Adrenal gland (tissue), 5 donors: ENCODE measurements around the gene BZW1.

Experiments
- CTCF ChIP-seq, 6 experiments: fragments of 450-650 bp in 4 of 6; fragments of 200-600 bp in 2 of 6; sonication (generic) in 1 of 6; IDR thresholded peaks; 1 replicate in 5 of 6; 2 replicates in 1 of 6; pipeline versions ENCODE4 v1.5.1 to v1.8.0; 2016 to 2021; ENCODE audit warnings: antibody characterized with exemption in 6 of 6, mild to moderate bottlenecking in 2 of 6, moderate library complexity in 1 of 6
- POLR2A ChIP-seq, 2 donors: fragments of 450-650 bp; IDR thresholded peaks; one replicate each; pipeline ENCODE4 v1.6.1; 2017; ENCODE audit warnings: antibody characterized with exemption in 2 of 2, mild to moderate bottlenecking in 2 of 2, moderate library complexity in 1 of 2
- donor health status: DM: no; HTN: no; CAD: no.

- TF ChIP-seq POLR2A (IDR thresholded peaks at IDR 0.05) (no peak), CTCF (IDR thresholded peaks at IDR 0.05) (no peak)
Measured at GRCh38 chr2:200871151-200871550, 59.4 kb downstream of the BZW1 start.
